NT2/D1 (cell line): ENCODE results near the gene ADK.

Source experiments
- DNase-seq: peaks from one replicate; pipeline ENCODE4 v3.0.0-alpha.2; 2011; ENCODE audit warnings: low read depth, low spot score
- H3K27me3 ChIP-seq: 2 replicates; pipeline ENCODE4 v1.6.0; 2011; ENCODE audit warnings: mild to moderate bottlenecking; ENCODE audit not compliant: insufficient read length, insufficient read depth
- H3K36me3 ChIP-seq: 2 replicates; pipeline ENCODE4 v1.6.1; 2011; ENCODE audit warnings: mild to moderate bottlenecking, low read length, mixed read lengths; ENCODE audit not compliant: insufficient read depth, insufficient read length
- H3K4me1 ChIP-seq: 2 replicates; pipeline ENCODE4 v1.5.1; 2011; ENCODE audit not compliant: insufficient read depth, insufficient read length
- H3K4me3 ChIP-seq: 2 replicates; pipeline ENCODE4 v1.5.1; 2011; ENCODE audit warnings: low read depth; ENCODE audit not compliant: insufficient read length
- H3K9ac ChIP-seq: 2 replicates; pipeline ENCODE4 v1.6.0; 2011; ENCODE audit warnings: low read depth; ENCODE audit not compliant: insufficient read length
- H3K9me3 ChIP-seq: 2 replicates; pipeline ENCODE4 v1.5.1; 2011; ENCODE audit warnings: mild to moderate bottlenecking, low read length; ENCODE audit not compliant: insufficient read depth
- SUZ12 ChIP-seq: IDR thresholded peaks from 2 replicates; pipeline ENCODE4 v1.6.1; 2011; ENCODE audit not compliant: insufficient read length, insufficient read depth; ENCODE audit errors: extremely low read depth
- YY1 ChIP-seq: IDR thresholded peaks from 2 replicates; pipeline ENCODE4 v1.6.1; 2011; ENCODE audit not compliant: insufficient read length, insufficient read depth
- ZNF274 ChIP-seq: IDR thresholded peaks from 2 replicates; pipeline ENCODE4 v1.6.1; 2011; ENCODE audit warnings: mild to moderate bottlenecking, low read depth, low read length

ADK gene

DNA sequence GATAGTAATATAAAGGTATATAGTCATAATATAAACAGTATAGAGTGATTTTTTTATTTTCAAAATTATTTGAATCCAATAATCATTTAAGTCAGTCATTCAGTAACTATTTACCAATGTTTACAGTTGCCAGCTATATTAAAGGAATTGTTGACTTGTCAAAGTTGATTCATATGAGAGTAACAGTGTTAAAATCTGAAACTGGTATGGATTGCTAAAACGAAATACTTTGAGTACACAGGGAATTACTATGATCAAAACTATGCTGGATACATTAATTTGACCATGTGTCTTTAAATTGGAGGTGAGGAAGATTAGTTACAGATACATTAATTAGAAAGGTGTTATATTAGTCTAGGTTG lies 282.6 kb downstream of the ADK start:
- TF ChIP-seq SUZ12 (no peak), YY1 (no peak), ZNF274 (no peak)
- H3K9ac ChIP-seq, result no peak overlapping the region
- no peaks in the 10 kb centered on the region for H3K36me3 ChIP-seq
- no peaks in the 10 kb centered on the region for H3K27me3 ChIP-seq
- H3K9me3 ChIP-seq, result no peaks in the 10 kb centered on the region
- DNase-seq, result no peak
- H3K4me1 ChIP-seq, result no peaks in the 10 kb centered on the region
- H3K4me3 ChIP-seq, result no peak overlapping the region

DNA sequence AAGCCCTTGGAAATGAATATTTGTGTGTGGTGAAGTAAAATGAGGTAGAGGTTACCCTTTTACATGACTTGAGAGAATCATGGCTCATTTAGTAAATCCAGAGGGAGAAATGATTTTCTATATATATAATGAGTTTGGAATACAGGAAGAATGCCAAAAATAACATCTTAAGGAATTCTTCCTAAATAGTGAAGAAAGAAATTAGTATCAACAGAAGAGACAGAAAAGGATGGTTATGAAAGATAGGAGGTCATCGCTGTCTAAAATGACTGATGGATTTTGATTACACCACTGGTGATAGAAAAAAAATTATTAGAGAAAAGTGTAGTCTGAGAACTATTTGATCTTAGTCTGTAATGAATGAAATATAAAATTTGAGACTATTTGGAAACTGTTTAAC lies 283.0 kb downstream of the ADK start:
- no peak for DNase-seq
- H3K4me3 ChIP-seq, result no peak overlapping the region
- no peaks in the 10 kb centered on the region for H3K36me3 ChIP-seq
- TF ChIP-seq YY1, result no peak
- TF ChIP-seq SUZ12, result no peak
- no peak for TF ChIP-seq ZNF274
- no peak overlapping the region for H3K9ac ChIP-seq
- H3K9me3 ChIP-seq, result no peaks in the 10 kb centered on the region
- H3K27me3 ChIP-seq, result no peaks in the 10 kb centered on the region
- H3K4me1 ChIP-seq, result no peaks in the 10 kb centered on the region

DNA sequence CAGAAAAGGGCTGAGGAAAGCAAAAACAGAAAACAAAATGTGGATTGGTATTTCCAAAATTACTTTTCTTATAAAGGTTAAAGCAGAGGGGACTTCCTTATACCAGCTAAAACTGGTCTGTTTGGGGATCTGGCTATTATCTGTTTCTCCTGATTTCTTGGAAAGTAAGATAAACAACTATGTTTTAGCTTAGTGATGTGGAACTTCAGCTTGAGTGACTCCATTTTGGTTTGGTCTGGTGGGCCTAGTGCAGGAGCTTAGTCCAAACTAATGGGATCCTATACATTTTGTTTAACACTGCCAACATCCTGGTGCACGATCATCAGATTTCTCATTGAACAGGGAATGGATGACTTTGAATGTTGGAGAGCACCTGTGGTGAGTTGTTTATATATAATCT lies 283.5 kb downstream of the ADK start:
- TF ChIP-seq SUZ12, result no peak
- TF ChIP-seq YY1, result no peak
- TF ChIP-seq ZNF274, result no peak
- no peaks in the 10 kb centered on the region for H3K27me3 ChIP-seq
- H3K4me3 ChIP-seq, result no peak overlapping the region
- no peaks in the 10 kb centered on the region for H3K9me3 ChIP-seq
- H3K4me1 ChIP-seq, result no peaks in the 10 kb centered on the region
- no peak overlapping the region for H3K9ac ChIP-seq
- DNase-seq, result no peak
- no peaks in the 10 kb centered on the region for H3K36me3 ChIP-seq

DNA sequence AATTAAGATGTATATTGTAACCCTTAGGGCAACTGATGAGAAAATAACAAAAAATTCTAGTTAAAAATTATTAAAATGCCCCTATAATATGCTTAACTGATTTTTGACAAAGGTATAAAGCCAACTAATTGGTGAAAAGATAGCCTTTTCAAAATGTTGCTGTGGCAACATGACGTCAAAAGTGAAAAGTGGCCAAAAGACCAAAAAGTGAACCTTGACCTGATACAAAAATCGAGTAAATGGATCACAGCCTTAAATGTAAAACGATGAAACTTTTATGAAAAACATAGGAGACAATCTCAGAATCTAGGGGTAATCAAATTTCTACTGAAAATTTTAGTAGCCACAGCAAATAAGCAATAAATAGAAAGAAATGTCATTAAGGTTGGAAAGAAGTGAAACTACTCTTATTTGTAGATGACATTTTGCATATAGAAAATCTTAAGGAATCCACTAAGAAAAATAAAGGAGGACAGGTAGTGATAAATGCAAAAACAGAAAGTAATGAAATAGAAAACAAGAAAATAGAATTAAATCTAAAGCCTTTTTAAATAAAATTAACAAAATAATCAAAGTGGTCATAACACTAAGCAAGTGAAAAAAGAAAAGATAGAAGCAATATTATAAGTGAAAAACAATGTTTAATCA lies 285.6 kb downstream of the ADK start:
- no peaks in the 10 kb centered on the region for H3K4me1 ChIP-seq
- no peak for TF ChIP-seq YY1
- TF ChIP-seq ZNF274, result no peak
- no peak for TF ChIP-seq SUZ12
- H3K9me3 ChIP-seq, result no peaks in the 10 kb centered on the region
- no peaks in the 10 kb centered on the region for H3K36me3 ChIP-seq
- H3K27me3 ChIP-seq, result no peaks in the 10 kb centered on the region
- DNase-seq, result no peak
- H3K9ac ChIP-seq, result no peak overlapping the region
- no peak overlapping the region for H3K4me3 ChIP-seq

DNA sequence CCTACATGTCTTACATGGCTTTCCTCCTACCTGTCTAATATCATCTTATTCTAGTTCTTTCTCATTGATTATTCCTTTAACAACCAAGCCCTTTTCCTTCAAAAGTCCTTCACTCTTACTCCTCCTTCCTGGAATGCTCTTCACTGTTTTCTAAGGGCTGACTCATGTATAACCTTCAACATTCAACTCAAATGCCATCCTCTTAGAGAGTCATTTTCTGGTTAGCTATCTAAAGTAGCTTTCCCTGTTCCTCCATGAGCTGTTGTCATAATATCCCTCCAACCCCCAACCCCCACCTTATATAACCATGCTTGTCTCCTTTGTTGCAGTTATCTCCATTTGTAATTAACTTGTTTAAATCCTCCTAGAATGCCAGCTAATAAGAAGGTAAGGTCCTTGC lies 286.8 kb downstream of the ADK start:
- no peaks in the 10 kb centered on the region for H3K36me3 ChIP-seq

DNA sequence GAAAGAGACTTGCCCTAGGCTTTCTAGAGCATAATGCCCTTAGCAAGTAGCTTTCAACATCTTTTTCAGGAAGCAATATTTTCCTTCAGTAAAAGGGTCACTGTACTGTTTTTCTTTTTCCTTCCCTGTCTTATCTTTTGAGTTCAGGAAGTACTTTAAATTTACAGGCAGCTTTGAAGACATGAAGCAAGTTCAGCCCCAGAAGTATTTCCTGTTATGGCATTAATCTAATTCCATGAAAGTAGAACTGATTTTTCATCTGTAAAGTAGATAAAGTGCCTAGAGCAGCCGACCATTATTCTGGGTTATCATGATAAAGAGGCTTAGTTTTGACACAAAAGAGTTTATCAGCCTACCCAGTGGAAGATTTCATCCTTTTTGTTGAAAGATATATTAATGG lies 288.2 kb downstream of the ADK start:
- Histone ChIP-seq H3K4me1 (no peaks in the 10 kb centered on the region), H3K9ac (no peak overlapping the region), H3K4me3 (no peak overlapping the region), H3K36me3 (no peaks in the 10 kb centered on the region), H3K9me3 (no peaks in the 10 kb centered on the region), H3K27me3 (no peaks in the 10 kb centered on the region)
- TF ChIP-seq YY1 (no peak), ZNF274 (no peak)
- no peak for DNase-seq

More for the DNA sequence above, 286.8 kb downstream of the ADK start:
- H3K27me3 ChIP-seq, result no peaks in the 10 kb centered on the region
- H3K9ac ChIP-seq, result no peak overlapping the region
- no peaks in the 10 kb centered on the region for H3K4me1 ChIP-seq
- no peak for DNase-seq
- TF ChIP-seq YY1 (no peak), ZNF274 (no peak), SUZ12 (no peak)
- H3K4me3 ChIP-seq, result no peak overlapping the region
- no peaks in the 10 kb centered on the region for H3K9me3 ChIP-seq

DNA sequence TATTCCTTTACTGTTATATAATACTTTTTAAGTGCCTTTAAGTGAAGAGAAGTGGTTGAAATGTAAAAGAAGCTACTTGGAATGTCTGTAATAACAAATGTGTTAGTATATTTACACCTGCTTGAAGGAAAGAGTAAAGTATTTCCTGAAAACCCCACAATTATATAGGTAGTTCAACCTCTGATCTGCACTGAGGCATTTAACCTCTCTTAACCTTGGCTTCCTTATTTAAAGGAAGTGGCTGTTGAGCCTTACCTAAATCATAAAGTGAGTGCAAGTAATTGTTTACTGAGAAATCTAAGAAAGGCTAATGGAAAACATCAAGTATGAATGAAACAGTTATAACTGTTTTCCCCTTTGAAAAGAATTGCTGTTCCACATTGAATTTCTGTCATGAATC lies 294.5 kb downstream of the ADK start:
- Histone ChIP-seq H3K9me3 (no peaks in the 10 kb centered on the region), H3K9ac (no peak overlapping the region), H3K27me3 (no peaks in the 10 kb centered on the region), H3K4me1 (no peaks in the 10 kb centered on the region), H3K4me3 (no peak overlapping the region), H3K36me3 (no peaks in the 10 kb centered on the region)
- no peak for DNase-seq
- TF ChIP-seq ZNF274 (no peak), YY1 (no peak), SUZ12 (no peak)
